Neural progenitor cell (in vitro differentiated cells): Measurements from ENCODE around the gene MAGEB17. TPM values are rescaled to one million over a fixed set of nuclear protein-coding genes. Genes with fewer than 3 reads are reported as not detected.

Source experiments
- DNase-seq: peaks from one replicate; pipeline ENCODE4 v3.0.0-alpha.2; 2016; ENCODE audit warnings: low spot score
- H2AFZ ChIP-seq: fragments of 200-600 bp; sonication (generic); replicated peaks from 2 replicates; pipeline ENCODE4 v1.6.1; 2016; ENCODE audit warnings: antibody characterized with exemption
- H3F3A ChIP-seq: fragments of 200-600 bp; sonication (generic); 2 replicates; pipeline ENCODE4 v1.6.1; 2016; ENCODE audit warnings: antibody characterized with exemption, low read depth
- H3K27ac ChIP-seq: fragments of 200-600 bp; sonication (generic); 2 replicates; pipeline ENCODE4 v1.5.1; 2016; ENCODE audit warnings: mild to moderate bottlenecking
- H3K27me3 ChIP-seq: fragments of 200-600 bp; sonication (generic); 2 replicates; pipeline ENCODE4 v1.6.1; 2016; ENCODE audit warnings: mild to moderate bottlenecking, moderate library complexity
- H3K36me3 ChIP-seq: fragments of 200-600 bp; sonication (generic); 2 replicates; pipeline ENCODE4 v1.5.1; 2016
- H3K4me1 ChIP-seq: fragments of 200-600 bp; sonication (generic); 2 replicates; pipeline ENCODE4 v1.6.1; 2016; ENCODE audit warnings: mixed run types
- H3K4me2 ChIP-seq: fragments of 200-600 bp; sonication (generic); 2 replicates; pipeline ENCODE4 v1.6.1; 2016
- H3K4me3 ChIP-seq: fragments of 200-600 bp; sonication (generic); 2 replicates; pipeline ENCODE4 v1.5.1; 2016
- H3K79me2 ChIP-seq: fragments of 200-600 bp; sonication (generic); 2 replicates; pipeline ENCODE4 v1.6.1; 2016; ENCODE audit warnings: low read depth
- H3K9ac ChIP-seq: fragments of 200-600 bp; sonication (generic); 2 replicates; pipeline ENCODE4 v1.6.1; 2016
- H3K9me3 ChIP-seq: fragments of 200-600 bp; sonication (generic); 2 replicates; pipeline ENCODE4 v1.5.1; 2016; ENCODE audit warnings: low read depth
- H4K20me1 ChIP-seq: fragments of 200-600 bp; sonication (generic); 2 replicates; pipeline ENCODE4 v1.6.1; 2016; ENCODE audit warnings: low read depth
- H3K27ac Mint-ChIP-seq: 3 replicates; pipeline ENCODE4 v1.8.0; 2021; ENCODE audit warnings: mixed read lengths
- H3K27me3 Mint-ChIP-seq: 2 replicates; pipeline ENCODE4 v1.8.0; 2022; ENCODE audit warnings: low read depth, mild to moderate bottlenecking, inconsistent platforms, moderate library complexity, mixed read lengths; ENCODE audit not compliant: insufficient read depth
- H3K36me3 Mint-ChIP-seq: 3 replicates; pipeline ENCODE4 v1.8.0; 2021; ENCODE audit warnings: mixed read lengths
- H3K4me1 Mint-ChIP-seq: 3 replicates; pipeline ENCODE4 v1.8.0; 2021; ENCODE audit warnings: mixed read lengths
- H3K4me3 Mint-ChIP-seq: 3 replicates; pipeline ENCODE4 v1.8.0; 2021; ENCODE audit warnings: mild to moderate bottlenecking, moderate library complexity, mixed read lengths
- H3K9me3 Mint-ChIP-seq: 3 replicates; pipeline ENCODE4 v1.8.0; 2020; ENCODE audit warnings: mixed read lengths
- EZH2 ChIP-seq: fragments of 200-600 bp; sonication (generic); IDR thresholded peaks from 2 replicates; pipeline ENCODE4 v1.6.1; 2017; ENCODE audit warnings: antibody characterized with exemption, mild to moderate bottlenecking, moderate library complexity
- EZH2phosphoT487 ChIP-seq: fragments of 200-600 bp; sonication (generic); IDR thresholded peaks from 2 replicates; pipeline ENCODE4 v1.6.1; 2017; ENCODE audit warnings: antibody characterized with exemption
- total RNA-seq: library from RNA; depleted of rRNA; stranded (reverse); fragments of >200 nt; gene quantifications from 2 replicates; pipeline ENCODE4 v1.2.3, GENCODE V29; 2015; ENCODE audit warnings: low replicate concordance
- TF ChIP-seq, protein P1 (sequence below): fragments of 200-600 bp; sonication (generic); IDR thresholded peaks from 2 replicates; pipeline ENCODE4 v1.5.1; 2017; ENCODE audit warnings: antibody characterized with exemption, mild to moderate bottlenecking

The MAGEB17 gene
- total RNA-seq, 1 donor from 2014 or later, result 0.09 TPM

DNA sequence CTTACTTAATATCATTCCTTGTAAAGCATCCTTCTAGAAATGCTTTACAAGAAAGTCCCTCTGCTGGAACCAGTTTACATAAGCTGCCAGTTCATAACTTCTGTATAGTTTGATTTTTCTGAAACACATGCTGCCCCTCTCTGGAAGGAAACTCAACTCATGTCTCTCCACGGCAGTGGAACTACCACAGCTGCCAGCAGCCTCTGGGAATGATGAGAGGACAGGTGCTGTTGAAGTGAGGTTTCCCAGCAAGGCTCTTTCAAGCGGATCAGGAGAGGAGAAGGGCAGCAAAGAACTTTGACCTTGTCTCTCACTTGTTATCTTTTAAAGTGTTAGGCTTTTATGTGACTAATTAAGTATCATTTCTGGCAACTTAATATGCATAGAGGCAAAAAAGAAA is 36.6 kb upstream of the MAGEB17 start:
- Histone ChIP-seq H3K4me2 (no peak overlapping the region), H3K36me3 (no peaks in the 10 kb centered on the region), H3K9me3 (no peaks in the 10 kb centered on the region), H3K27me3 (no peaks in the 10 kb centered on the region), H4K20me1 (no peaks in the 10 kb centered on the region), H3K4me1 (peaks cover 15% of the 10 kb centered on the region), H3K79me2 (peaks cover 44% of the 10 kb centered on the region), H3K27ac (no peak overlapping the region), H3K9ac (no peak overlapping the region), H2AFZ (no peak overlapping the region), H3F3A (peaks cover 7% of the 10 kb centered on the region), H3K4me3 (no peak overlapping the region)
- Mint-ChIP-seq H3K27me3 (no peaks in the 10 kb centered on the region), H3K27ac (no peak overlapping the region), H3K4me3 (no peak overlapping the region), H3K9me3 (peaks cover 2% of the 10 kb centered on the region), H3K36me3 (no peaks in the 10 kb centered on the region), H3K4me1 (peaks cover 2% of the 10 kb centered on the region)
- TF ChIP-seq EZH2phosphoT487 (no peak), EZH2 (no peak)
- TF ChIP-seq, protein P1, sequence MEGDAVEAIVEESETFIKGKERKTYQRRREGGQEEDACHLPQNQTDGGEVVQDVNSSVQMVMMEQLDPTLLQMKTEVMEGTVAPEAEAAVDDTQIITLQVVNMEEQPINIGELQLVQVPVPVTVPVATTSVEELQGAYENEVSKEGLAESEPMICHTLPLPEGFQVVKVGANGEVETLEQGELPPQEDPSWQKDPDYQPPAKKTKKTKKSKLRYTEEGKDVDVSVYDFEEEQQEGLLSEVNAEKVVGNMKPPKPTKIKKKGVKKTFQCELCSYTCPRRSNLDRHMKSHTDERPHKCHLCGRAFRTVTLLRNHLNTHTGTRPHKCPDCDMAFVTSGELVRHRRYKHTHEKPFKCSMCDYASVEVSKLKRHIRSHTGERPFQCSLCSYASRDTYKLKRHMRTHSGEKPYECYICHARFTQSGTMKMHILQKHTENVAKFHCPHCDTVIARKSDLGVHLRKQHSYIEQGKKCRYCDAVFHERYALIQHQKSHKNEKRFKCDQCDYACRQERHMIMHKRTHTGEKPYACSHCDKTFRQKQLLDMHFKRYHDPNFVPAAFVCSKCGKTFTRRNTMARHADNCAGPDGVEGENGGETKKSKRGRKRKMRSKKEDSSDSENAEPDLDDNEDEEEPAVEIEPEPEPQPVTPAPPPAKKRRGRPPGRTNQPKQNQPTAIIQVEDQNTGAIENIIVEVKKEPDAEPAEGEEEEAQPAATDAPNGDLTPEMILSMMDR, result no peak
- no peak for DNase-seq

GRCh38 chrX:16134936-16135335 is 32.3 kb upstream of the MAGEB17 start:
- H3K4me3 Mint-ChIP-seq, result no peak overlapping the region
- Histone ChIP-seq H3K4me3 (no peak overlapping the region), H3K4me1 (peaks cover 11% of the 10 kb centered on the region), H3K9me3 (no peaks in the 10 kb centered on the region), H3K36me3 (no peaks in the 10 kb centered on the region), H3K27me3 (no peaks in the 10 kb centered on the region), H3K4me2 (peak overlapping the region; percentile 2), H3F3A (peaks cover 7% of the 10 kb centered on the region), H4K20me1 (no peaks in the 10 kb centered on the region), H3K9ac (no peak overlapping the region), H2AFZ (peak overlapping the region; percentile 61), H3K79me2 (peaks cover 20% of the 10 kb centered on the region), H3K27ac (no peak overlapping the region)
- peaks cover 2% of the 10 kb centered on the region for H3K4me1 Mint-ChIP-seq
- DNase-seq, result no peak
- TF ChIP-seq EZH2phosphoT487 (no peak), EZH2 (no peak)
- TF ChIP-seq, protein P1, result no peak
- H3K36me3 Mint-ChIP-seq, result no peaks in the 10 kb centered on the region
- peaks cover 2% of the 10 kb centered on the region for H3K27me3 Mint-ChIP-seq
- no peaks in the 10 kb centered on the region for H3K9me3 Mint-ChIP-seq
- no peak overlapping the region for H3K27ac Mint-ChIP-seq

GRCh38 chrX:16136080-16136479 is 31.2 kb upstream of the MAGEB17 start:
- Mint-ChIP-seq H3K27ac (no peak overlapping the region), H3K4me1 (no peaks in the 10 kb centered on the region), H3K9me3 (no peaks in the 10 kb centered on the region), H3K36me3 (no peaks in the 10 kb centered on the region), H3K27me3 (peaks cover 2% of the 10 kb centered on the region), H3K4me3 (no peak overlapping the region)
- H4K20me1 ChIP-seq, result no peaks in the 10 kb centered on the region
- H3K4me3 ChIP-seq, result no peak overlapping the region
- no peaks in the 10 kb centered on the region for H3K36me3 ChIP-seq
- no peak for DNase-seq
- no peak overlapping the region for H2AFZ ChIP-seq
- H3K27me3 ChIP-seq, result no peaks in the 10 kb centered on the region
- peaks cover 7% of the 10 kb centered on the region for H3F3A ChIP-seq
- TF ChIP-seq, protein P1, result no peak
- TF ChIP-seq EZH2, result no peak
- TF ChIP-seq EZH2phosphoT487, result no peak
- no peak overlapping the region for H3K4me2 ChIP-seq
- H3K4me1 ChIP-seq, result peaks cover 11% of the 10 kb centered on the region
- no peaks in the 10 kb centered on the region for H3K9me3 ChIP-seq
- H3K9ac ChIP-seq, result no peak overlapping the region
- H3K79me2 ChIP-seq, result peaks cover 17% of the 10 kb centered on the region
- H3K27ac ChIP-seq, result no peak overlapping the region
